DOHH2 (cell line): ENCODE measurements around the gene CENPO.

Source experiments
- H3F3A ChIP-seq: fragments of 200-600 bp; sonication (generic), shearing (Covaris generic); 2 replicates; pipeline ENCODE4 v1.6.0; 2016; ENCODE audit warnings: antibody characterized with exemption, mild to moderate bottlenecking; ENCODE audit not compliant: control insufficient read depth, insufficient read depth
- H3K27ac ChIP-seq: fragments of 200-600 bp; sonication (generic); 2 replicates; pipeline ENCODE4 v1.5.1; 2014; ENCODE audit warnings: low read depth, mild to moderate bottlenecking, low read length, moderate library complexity
- H3K27me3 ChIP-seq: fragments of 200-600 bp; sonication (generic); 2 replicates; pipeline ENCODE4 v1.6.1; 2014; ENCODE audit warnings: mild to moderate bottlenecking, low read length, mixed read lengths; ENCODE audit not compliant: control insufficient read depth
- H3K36me3 ChIP-seq: fragments of 200-600 bp; sonication (generic); 2 replicates; pipeline ENCODE4 v1.6.1; 2014; ENCODE audit warnings: mild to moderate bottlenecking, low read length, moderate library complexity, mixed read lengths; ENCODE audit not compliant: control insufficient read depth
- H3K4me1 ChIP-seq: fragments of 200-600 bp; sonication (generic); 2 replicates; pipeline ENCODE4 v1.6.1; 2014; ENCODE audit warnings: mild to moderate bottlenecking, low read length, mixed read lengths; ENCODE audit not compliant: control insufficient read depth
- H3K4me2 ChIP-seq: fragments of 200-600 bp; sonication (generic); 2 replicates; pipeline ENCODE4 v1.6.0; 2014; ENCODE audit warnings: mild to moderate bottlenecking, low read length, moderate library complexity
- H3K4me3 ChIP-seq: fragments of 200-600 bp; sonication (generic); 2 replicates; pipeline ENCODE4 v1.5.1; 2014; ENCODE audit warnings: mild to moderate bottlenecking, low read length, mixed read lengths
- H3K79me2 ChIP-seq: fragments of 200-600 bp; sonication (generic); 2 replicates; pipeline ENCODE4 v1.6.1; 2014; ENCODE audit warnings: mild to moderate bottlenecking, low read length, mixed read lengths; ENCODE audit not compliant: control insufficient read depth
- H3K9me2 ChIP-seq: fragments of 200-600 bp; sonication (generic); replicated peaks from 2 replicates; pipeline ENCODE4 v1.6.1; 2014; ENCODE audit warnings: mild to moderate bottlenecking, low read length, mixed read lengths; ENCODE audit not compliant: control insufficient read depth
- H3K9me3 ChIP-seq: fragments of 200-600 bp; sonication (generic); 2 replicates; pipeline ENCODE4 v1.6.1; 2014; ENCODE audit warnings: antibody characterized with exemption, low read length, mixed read lengths; ENCODE audit not compliant: control insufficient read depth, insufficient read depth
- H4K20me1 ChIP-seq: fragments of 200-600 bp; sonication (generic); 2 replicates; pipeline ENCODE4 v1.6.0; 2014; ENCODE audit warnings: low read depth, mild to moderate bottlenecking, antibody characterized with exemption, low read length, moderate library complexity; ENCODE audit not compliant: control insufficient read depth, insufficient read depth
- EZH2phosphoT487 ChIP-seq: fragments of 200-600 bp; sonication (generic); IDR thresholded peaks from 2 replicates; pipeline ENCODE4 v1.6.1; 2017; ENCODE audit warnings: borderline replicate concordance, mild to moderate bottlenecking, antibody characterized with exemption, low read length, moderate library complexity, mixed read lengths
- TF ChIP-seq, protein P1 (sequence below): fragments of 200-600 bp; sonication (generic); IDR thresholded peaks from one replicate; pipeline ENCODE4 v1.5.1; 2014; ENCODE audit warnings: antibody characterized with exemption, mild to moderate bottlenecking, low read depth, low read length; ENCODE audit not compliant: poor library complexity, severe bottlenecking

Gene CENPO

GRCh38 chr2:24785671-24786321, 7.4 kb upstream of the CENPO start:
- Histone ChIP-seq H3K9me3 (peaks cover 12% of the 10 kb centered on the region; the same call in 1 of the 2 replicates), H3K27ac (peak overlapping the region; percentile 63), H3F3A (peaks cover 8% of the 10 kb centered on the region; the same call in 1 of the 2 replicates), H3K4me3 (peak overlapping the region; percentile 50), H3K79me2 (no peaks in the 10 kb centered on the region), H3K9me2 (no peaks in the 10 kb centered on the region), H3K4me2 (peak overlapping the region; percentile 93), H3K36me3 (no peaks in the 10 kb centered on the region), H3K27me3 (no peaks in the 10 kb centered on the region), H3K4me1 (peaks cover 26% of the 10 kb centered on the region), H4K20me1 (no peaks in the 10 kb centered on the region)
- TF ChIP-seq, protein P1, sequence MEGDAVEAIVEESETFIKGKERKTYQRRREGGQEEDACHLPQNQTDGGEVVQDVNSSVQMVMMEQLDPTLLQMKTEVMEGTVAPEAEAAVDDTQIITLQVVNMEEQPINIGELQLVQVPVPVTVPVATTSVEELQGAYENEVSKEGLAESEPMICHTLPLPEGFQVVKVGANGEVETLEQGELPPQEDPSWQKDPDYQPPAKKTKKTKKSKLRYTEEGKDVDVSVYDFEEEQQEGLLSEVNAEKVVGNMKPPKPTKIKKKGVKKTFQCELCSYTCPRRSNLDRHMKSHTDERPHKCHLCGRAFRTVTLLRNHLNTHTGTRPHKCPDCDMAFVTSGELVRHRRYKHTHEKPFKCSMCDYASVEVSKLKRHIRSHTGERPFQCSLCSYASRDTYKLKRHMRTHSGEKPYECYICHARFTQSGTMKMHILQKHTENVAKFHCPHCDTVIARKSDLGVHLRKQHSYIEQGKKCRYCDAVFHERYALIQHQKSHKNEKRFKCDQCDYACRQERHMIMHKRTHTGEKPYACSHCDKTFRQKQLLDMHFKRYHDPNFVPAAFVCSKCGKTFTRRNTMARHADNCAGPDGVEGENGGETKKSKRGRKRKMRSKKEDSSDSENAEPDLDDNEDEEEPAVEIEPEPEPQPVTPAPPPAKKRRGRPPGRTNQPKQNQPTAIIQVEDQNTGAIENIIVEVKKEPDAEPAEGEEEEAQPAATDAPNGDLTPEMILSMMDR, result no peak
- TF ChIP-seq EZH2phosphoT487, result no peak

- Histone ChIP-seq H3K9me2 (no peaks in the 10 kb centered on the region), H3K36me3 (no peaks in the 10 kb centered on the region; the same call in 1 of the 2 replicates), H3F3A (peaks cover 8% of the 10 kb centered on the region; the same call in 1 of the 2 replicates), H3K27me3 (no peaks in the 10 kb centered on the region), H3K4me2 (no peak overlapping the region), H3K4me1 (peaks cover 42% of the 10 kb centered on the region), H3K27ac (no peak overlapping the region), H3K9me3 (peaks cover 12% of the 10 kb centered on the region; the same call in 1 of the 2 replicates), H3K4me3 (no peak overlapping the region), H3K79me2 (peaks cover under 1% of the 10 kb centered on the region; the same call in 1 of the 2 replicates), H4K20me1 (no peaks in the 10 kb centered on the region)
- TF ChIP-seq, protein P1, result no peak
- TF ChIP-seq EZH2phosphoT487, result no peak
These were observed 5.7 kb upstream of the CENPO start for GRCh38 chr2:24787532-24787931.

DNA sequence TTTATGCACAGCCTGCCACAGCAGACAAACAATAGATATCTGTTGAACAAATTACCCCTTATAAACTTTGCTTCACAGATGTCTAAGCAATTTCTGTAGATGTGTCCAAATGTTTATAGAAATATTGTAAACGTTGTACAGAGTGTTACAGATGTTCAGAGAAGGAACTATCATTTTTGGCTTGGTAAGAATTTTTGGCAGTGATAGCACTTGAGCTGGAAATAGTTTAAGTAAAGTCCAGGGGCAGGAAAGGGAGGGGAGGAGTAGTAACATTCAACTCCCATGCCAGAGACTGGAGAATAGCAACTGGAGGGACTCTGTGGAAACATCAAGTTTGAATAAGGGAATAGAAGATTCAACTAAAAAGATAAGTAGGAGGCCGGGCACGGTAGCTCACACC, 4.4 kb upstream of the CENPO start:
- Histone ChIP-seq H3F3A (peaks cover 8% of the 10 kb centered on the region; the same call in 1 of the 2 replicates), H3K4me2 (no peak overlapping the region), H3K4me1 (peaks cover 43% of the 10 kb centered on the region), H3K4me3 (no peak overlapping the region), H3K36me3 (peaks cover 5% of the 10 kb centered on the region), H3K27me3 (no peaks in the 10 kb centered on the region), H4K20me1 (no peaks in the 10 kb centered on the region), H3K9me3 (peaks cover 10% of the 10 kb centered on the region; the same call in 1 of the 2 replicates), H3K9me2 (no peaks in the 10 kb centered on the region), H3K27ac (no peak overlapping the region), H3K79me2 (peaks cover 8% of the 10 kb centered on the region)
- TF ChIP-seq, protein P1, result no peak
- TF ChIP-seq EZH2phosphoT487, result no peak
